GM18870 (cell line): ENCODE measurements around the gene OBSCN.

ENCODE experiments used
- ATAC-seq: cut with Tn5 transposase; IDR thresholded peaks from one replicate; pipeline ENCODE4 v1.9.1; 2021; ENCODE audit warnings: moderate library complexity; ENCODE audit not compliant: unreplicated experiment

OBSCN gene

GRCh38 chr1:228316589-228317387 lies 108.9 kb downstream of the OBSCN start:
- no peak for ATAC-seq

- ATAC-seq = no peak
Measured at GRCh38 chr1:228317411-228317828, 109.6 kb downstream of the OBSCN start.

DNA sequence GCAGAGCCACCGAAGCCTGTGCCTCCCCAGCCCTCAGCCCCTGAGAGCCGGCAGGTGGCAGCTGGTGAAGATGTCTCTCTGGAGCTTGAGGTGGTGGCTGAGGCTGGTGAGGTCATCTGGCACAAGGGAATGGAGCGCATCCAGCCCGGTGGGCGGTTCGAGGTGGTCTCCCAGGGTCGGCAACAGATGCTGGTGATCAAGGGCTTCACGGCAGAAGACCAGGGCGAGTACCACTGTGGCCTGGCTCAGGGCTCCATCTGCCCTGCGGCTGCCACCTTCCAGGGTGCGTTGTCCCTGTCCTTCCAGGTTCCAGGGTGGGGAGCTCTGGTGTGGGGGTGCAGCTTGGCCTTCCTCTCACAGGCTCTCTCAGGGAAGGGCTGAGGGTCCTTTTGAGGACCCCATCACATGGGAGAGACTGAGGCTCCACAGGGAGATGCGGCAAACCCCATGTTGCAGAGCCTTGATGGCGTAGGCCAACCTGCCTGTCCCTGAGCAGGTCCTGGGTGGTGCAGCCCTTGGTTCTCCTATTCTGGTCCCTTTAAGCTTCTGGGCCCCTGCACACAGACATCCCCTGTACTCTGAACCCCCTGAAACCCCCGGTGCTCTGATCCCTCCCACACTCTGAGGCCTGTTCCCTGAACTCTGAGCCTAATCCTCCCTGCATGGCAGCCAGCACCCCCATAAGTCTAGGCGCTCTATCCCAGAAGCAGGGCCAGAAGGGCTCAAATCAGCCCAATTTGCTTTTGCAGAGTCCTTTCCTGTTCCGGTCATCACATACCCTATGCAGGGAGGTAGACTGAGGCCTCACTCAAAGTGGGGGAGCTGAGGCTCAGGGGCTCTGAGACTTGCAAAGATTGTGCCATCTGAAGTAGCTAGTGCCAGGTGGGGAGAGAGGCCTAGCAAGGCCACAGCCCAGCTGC lies 110.3 kb downstream of the OBSCN start:
- no peak for ATAC-seq

GRCh38 chr1:228318823-228319241 lies 111.0 kb downstream of the OBSCN start:
- ATAC-seq = no peak

DNA sequence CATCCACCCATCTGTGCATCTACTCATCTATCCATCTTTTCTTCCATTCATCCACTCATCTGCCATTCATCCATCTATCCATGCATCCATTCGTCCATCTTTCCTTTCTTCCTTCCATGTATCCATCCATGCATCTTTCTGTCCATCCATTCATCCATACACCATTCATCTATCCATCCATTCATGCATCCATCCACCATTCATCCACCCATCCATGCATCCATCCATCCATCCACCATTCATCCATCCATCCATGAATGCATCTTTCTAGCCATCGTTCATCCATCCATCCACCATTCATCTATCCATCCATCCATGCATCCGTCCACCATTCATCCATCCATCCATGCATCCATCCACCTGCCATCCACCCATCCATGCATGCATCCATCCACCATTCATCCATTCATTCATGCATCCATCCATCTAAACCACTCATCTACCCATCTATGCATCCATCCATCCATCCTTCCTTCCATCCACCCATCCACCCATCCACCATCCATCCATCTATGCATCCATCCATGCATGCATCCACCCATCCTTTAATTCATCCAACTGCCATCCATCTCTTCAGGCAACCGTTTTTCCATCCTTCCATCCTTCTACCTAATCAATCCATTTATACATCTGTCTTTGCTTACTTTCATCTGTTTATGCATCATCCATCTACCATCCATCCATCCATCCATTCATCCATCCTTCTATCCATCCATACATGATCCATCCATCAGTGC lies 111.7 kb downstream of the OBSCN start:
- ATAC-seq = no peak

- ATAC-seq = no peak
Measured at GRCh38 chr1:228320394-228320793, 112.5 kb downstream of the OBSCN start.

DNA sequence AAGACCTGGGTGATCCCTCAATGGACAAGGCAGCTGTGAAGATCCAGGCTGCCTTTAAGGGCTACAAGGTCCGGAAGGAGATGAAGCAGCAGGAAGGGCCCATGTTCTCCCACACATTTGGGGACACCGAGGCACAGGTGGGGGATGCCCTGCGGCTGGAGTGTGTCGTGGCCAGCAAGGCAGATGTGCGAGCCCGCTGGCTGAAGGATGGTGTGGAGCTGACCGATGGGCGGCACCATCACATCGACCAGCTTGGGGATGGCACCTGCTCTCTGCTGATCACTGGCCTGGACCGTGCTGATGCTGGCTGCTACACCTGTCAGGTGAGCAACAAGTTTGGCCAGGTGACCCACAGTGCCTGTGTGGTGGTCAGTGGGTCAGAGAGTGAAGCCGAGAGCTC lies 113.6 kb downstream of the OBSCN start:
- no peak for ATAC-seq

GRCh38 chr1:228321895-228322294 lies 114.1 kb downstream of the OBSCN start:
- no peak for ATAC-seq

DNA sequence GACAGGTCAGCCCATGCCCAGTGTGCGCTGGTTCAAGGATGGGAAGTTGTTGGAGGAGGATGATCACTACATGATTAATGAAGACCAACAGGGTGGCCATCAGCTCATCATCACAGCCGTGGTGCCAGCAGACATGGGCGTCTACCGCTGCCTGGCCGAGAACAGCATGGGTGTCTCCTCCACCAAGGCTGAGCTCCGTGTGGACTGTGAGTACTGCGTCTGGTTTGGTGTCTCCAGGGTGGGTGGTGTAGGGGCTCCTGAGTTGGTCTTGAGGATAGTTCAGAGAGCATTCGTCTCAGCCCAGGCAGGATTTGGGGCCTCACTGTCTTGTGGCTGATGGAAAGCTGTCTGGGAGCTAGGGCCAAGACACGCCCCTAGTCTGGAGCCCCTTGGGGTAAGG lies 115.6 kb downstream of the OBSCN start:
- ATAC-seq = no peak

GRCh38 chr1:228325267-228325666 lies 117.4 kb downstream of the OBSCN start:
- ATAC-seq = no peak

GRCh38 chr1:228329887-228330286 lies 122.0 kb downstream of the OBSCN start:
- ATAC-seq = no peak

DNA sequence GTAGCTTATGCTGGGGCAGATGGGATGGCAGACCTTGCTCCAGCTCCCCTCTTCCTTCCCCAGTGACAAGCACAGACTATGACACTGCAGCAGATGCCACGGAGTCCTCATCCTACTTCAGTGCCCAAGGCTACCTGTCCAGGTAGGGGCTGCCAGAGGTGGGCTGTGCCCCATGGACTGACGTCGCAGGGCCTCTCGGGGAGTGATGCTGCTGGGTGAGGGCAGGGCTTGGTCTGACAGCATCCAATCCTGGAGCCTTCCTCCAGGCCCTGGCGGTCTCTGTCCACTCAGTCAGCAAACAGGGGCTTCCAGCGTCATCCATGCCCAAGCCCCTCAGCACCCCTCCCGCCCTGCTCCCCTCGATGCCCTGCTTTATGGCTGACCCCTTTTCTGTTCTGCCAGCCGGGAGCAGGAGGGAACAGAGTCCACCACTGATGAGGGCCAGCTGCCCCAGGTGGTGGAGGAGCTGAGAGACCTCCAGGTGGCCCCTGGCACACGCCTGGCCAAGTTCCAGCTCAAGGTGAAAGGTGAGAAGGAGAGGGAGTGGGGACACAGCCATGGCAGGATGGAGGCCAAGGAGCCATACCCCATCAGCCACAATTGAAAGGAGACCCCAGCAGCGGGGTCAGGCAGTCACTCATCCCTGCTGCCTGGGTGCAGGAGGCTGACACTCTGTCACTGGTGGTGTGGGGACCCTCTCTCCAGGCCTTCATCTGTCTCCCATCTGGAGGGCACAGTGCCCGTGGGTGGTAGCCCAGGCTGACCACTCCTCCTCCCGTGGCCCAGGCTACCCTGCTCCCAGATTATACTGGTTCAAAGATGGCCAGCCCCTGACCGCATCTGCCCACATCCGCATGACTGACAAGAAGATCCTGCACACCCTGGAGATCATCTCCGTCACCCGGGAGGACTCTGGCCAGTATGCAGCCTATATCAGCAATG lies 125.2 kb downstream of the OBSCN start:
- ATAC-seq = no peak

DNA sequence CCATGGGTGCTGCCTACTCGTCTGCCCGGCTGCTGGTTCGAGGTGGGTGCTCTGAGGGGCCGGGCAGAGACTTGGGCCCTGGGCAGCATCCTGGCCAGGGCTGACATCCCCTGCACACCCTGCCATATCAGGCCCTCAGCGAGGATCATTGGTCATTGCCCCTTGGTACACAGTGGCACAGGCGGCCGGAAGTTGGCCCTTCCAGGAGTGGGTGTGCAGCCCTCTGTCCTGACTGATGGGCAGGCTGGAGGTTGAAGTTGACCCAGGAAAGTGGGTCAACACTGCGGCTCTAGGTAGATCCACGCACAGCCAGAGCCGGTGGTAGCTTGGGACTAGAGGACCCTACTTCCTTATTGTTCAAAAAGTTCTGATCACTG lies 125.9 kb downstream of the OBSCN start:
- ATAC-seq = no peak

DNA sequence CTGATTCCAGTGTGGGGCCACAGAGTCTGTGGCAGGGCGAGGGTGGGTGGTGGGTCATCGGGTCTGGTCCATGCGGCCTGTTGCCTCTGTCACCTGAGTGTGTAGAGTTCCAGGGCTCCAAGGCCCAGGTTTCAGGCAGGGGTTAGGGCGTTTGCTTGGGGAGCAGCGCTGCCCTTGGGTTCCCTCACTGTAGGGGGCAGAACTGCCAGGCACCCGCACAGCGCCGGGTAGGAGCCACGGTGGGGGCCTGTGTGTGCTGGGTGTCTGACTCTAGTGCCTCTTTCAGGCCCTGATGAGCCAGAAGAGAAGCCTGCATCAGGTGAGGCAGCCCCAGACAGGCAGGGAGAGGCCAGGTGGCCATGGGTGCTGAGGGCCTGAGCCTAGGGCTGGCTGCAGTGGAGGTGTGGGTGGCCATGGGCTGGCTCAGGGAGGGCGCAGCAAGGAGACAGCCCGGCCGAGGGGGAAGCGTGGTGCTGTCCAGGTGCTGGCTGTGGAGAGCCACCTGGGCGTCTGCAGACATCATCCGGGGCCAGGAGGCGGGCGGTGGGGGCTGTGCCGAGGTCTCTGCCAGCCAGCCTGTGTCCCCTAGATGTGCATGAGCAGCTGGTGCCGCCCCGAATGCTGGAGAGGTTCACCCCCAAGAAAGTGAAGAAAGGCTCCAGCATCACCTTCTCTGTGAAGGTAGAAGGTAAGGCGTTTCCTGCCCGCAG lies 126.5 kb downstream of the OBSCN start:
- ATAC-seq = no peak

GRCh38 chr1:228334954-228335353 lies 127.1 kb downstream of the OBSCN start:
- ATAC-seq = no peak

DNA sequence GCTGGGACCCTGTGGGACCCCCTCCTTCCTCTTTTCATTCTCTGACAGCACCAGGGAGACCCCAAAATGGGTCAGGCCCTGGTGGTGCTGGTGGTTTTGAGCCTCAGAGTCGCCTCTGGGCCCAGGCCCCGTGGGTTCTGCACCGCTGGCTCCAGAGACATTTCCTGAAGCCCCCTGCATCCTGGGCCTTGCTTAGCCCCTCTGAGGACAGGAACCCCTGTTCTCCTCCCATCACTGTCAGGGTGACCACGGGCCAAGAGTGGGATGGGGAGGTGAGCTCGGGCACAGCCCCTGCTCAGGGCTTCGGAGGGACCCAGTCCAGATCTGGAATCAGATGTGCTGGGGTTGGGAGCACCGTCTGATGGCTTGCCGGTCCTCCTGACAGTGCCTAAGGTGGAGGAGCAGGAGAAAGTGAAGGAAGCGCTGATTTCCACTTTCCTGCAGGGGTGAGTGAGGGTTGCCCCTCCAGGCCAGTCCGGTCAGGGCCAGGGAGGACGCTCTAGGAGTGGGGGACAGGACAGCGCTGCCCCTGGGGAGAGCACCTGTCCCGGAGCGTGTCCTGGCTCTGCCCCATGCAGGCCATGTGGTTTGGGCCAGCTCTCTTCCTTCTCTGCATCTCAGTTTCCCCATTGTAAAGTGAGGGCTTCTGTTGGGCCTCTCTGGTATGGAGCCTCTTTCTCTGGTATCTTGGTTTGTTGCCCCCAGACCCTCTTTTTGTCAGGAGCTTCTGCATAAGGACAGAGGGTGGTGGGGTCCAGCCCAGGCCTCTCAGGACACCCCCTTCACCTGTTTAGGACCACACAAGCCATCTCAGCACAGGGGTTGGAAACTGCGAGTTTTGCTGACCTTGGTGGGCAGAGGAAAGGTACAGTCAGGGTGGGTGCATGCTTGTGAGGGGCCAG lies 127.8 kb downstream of the OBSCN start:
- ATAC-seq = no peak

DNA sequence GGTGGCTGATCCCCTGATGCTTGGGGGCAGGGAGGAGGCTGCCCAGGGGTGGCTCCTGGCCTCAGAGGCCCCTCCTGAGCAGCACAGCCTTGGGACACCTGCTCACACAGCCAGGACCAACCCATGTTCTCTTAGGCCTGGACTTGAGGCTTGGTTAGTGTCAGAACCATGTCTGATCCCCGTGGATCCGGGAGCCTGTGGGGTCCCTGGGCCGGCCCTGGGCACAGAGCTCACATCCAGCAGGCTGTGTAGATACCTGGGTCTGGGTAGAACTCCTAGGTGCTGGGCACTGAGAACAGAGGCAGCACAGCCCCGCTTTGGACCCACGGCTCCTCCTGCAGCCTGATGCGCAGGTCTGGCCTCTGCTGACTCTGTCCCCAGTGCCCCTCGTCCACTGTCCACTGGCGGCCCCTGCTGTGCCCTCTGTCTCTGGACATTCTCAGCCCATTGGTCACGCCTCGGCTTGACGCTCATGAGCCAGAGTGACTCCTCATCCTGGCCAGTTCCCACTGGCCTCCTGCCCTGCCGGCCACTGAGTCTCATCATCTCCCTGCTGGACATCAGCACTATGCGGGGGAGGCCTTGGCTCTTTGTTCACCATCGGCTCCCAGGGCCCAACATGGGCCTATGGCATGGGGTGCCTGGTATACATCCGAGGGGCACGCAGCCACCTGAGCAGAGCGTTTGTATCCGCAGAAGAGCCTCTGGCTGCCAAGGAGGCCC lies 128.6 kb downstream of the OBSCN start:
- no peak for ATAC-seq

- no peak for ATAC-seq
Measured at GRCh38 chr1:228337031-228337564, 129.3 kb downstream of the OBSCN start.
